Thoracic aorta (tissue), 2 donors: ENCODE data around the gene GDF7. TPM values are rescaled to one million over a fixed set of nuclear protein-coding genes. Genes with fewer than 3 reads are reported as not detected.
A peak's percentile ranks its signal among the peaks of the same experiment; 100 is the strongest.

Experiments
- ATAC-seq: fragments of 150-250 bp; one replicate; pipeline ENCODE4 v1.8.0; 2017; ENCODE audit warnings: low read depth; ENCODE audit not compliant: insufficient number of reproducible peaks, low FRiP score
- DNase-seq: peaks from one replicate; pipeline ENCODE4 v3.0.0-alpha.2; 2020; ENCODE audit warnings: low spot score
- H3K27ac ChIP-seq, 2 donors: fragments of 200-600 bp; sonication (generic); 1 replicate in 1 of 2; 2 replicates in 1 of 2; pipeline ENCODE4 v1.5.1; 2016; ENCODE audit warnings: mild to moderate bottlenecking in 2 of 2, moderate library complexity in 2 of 2
- H3K27me3 ChIP-seq: fragments of 200-600 bp; sonication (generic); replicated peaks from 2 replicates; pipeline ENCODE4 v1.6.0; 2016; ENCODE audit warnings: mild to moderate bottlenecking; ENCODE audit not compliant: insufficient read depth
- H3K36me3 ChIP-seq: fragments of 200-600 bp; sonication (generic); one replicate; pipeline ENCODE4 v1.5.1; 2016
- H3K4me1 ChIP-seq, 2 donors: fragments of 200-600 bp; sonication (generic); 1 replicate in 1 of 2; 2 replicates in 1 of 2; pipeline versions ENCODE4 v1.5.1 to v1.6.0; 2016; ENCODE audit warnings: low read depth in 2 of 2, mild to moderate bottlenecking in 1 of 2; ENCODE audit not compliant: control insufficient read depth in 1 of 2
- H3K4me3 ChIP-seq: fragments of 200-600 bp; sonication (generic); 2 replicates; pipeline ENCODE4 v1.5.1; 2016; ENCODE audit warnings: mild to moderate bottlenecking
- H3K9me3 ChIP-seq: fragments of 200-600 bp; sonication (generic); 2 replicates; pipeline ENCODE4 v1.5.1; 2016
- total RNA-seq, 2 donors: library from RNA; depleted of rRNA; stranded (reverse); fragments of >200 nt; gene quantifications; one replicate each; pipeline versions ENCODE4 v1.1.0 to v1.2.3, GENCODE V29; 2016
- TF ChIP-seq, protein P1 (sequence below): fragments of 200-600 bp; sonication (generic); IDR thresholded peaks from one replicate; pipeline ENCODE4 v1.5.1; 2019; ENCODE audit warnings: antibody characterized with exemption

Gene GDF7
- total RNA-seq, 2 donors from 2014 or later: 39.7 to 40.7 TPM

DNA sequence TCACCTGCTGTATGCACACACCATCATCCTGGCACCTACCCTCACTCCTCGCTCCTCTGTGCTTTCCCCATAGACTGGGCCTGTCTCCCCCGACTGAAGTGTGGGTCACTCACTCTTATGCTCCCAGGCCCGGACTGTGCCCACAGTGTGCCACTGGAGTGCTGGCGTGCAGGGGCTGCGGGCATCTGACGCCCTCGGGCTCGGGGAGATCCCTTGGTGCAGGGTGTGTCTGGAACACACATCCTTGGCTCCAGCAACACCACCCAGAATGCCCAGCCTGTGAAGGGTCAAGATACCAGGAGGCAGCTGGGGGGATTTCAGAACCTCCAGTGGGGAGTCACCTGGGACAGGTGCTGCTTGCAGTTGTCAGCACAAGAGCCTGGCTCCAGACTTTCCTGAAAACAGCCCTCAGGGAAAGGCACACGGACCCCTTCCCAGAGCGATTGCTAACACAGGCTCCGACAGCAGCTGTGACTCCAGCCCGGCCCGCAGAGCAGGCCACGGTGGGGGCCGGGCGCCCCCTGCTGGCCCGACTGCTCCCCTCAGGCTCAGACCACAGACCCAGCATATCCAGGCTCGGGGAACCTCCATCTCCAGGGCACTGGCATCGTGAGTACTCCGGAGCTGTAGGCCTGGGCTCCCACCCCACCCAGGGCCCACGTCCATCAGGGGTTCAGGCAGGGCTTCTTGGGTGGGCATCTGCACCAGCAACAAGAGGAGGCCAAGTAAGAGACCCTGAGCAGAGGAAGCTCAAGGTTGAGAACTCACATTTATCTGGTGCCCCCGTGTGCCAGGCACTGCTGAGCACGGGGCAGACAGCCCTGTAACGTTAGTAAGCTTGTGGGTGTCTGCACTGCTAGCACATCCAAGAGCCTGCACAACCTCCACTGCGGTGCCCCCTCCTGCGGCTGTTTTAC, 24.6 kb upstream of the GDF7 start:
- Histone ChIP-seq H3K27ac (peak overlapping the region; percentile 98 to 99), H3K4me3 (peak overlapping the region; percentile 45), H3K27me3 (no peaks in the 10 kb centered on the region), H3K36me3 (peaks cover 37% of the 10 kb centered on the region), H3K4me1 (peaks cover 33 to 65% of the 10 kb centered on the region in 2 donors), H3K9me3 (no peaks in the 10 kb centered on the region)
- no peak for DNase-seq
- ATAC-seq: peak; percentile 41
- TF ChIP-seq, protein P1, sequence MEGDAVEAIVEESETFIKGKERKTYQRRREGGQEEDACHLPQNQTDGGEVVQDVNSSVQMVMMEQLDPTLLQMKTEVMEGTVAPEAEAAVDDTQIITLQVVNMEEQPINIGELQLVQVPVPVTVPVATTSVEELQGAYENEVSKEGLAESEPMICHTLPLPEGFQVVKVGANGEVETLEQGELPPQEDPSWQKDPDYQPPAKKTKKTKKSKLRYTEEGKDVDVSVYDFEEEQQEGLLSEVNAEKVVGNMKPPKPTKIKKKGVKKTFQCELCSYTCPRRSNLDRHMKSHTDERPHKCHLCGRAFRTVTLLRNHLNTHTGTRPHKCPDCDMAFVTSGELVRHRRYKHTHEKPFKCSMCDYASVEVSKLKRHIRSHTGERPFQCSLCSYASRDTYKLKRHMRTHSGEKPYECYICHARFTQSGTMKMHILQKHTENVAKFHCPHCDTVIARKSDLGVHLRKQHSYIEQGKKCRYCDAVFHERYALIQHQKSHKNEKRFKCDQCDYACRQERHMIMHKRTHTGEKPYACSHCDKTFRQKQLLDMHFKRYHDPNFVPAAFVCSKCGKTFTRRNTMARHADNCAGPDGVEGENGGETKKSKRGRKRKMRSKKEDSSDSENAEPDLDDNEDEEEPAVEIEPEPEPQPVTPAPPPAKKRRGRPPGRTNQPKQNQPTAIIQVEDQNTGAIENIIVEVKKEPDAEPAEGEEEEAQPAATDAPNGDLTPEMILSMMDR: peak; percentile 99

DNA sequence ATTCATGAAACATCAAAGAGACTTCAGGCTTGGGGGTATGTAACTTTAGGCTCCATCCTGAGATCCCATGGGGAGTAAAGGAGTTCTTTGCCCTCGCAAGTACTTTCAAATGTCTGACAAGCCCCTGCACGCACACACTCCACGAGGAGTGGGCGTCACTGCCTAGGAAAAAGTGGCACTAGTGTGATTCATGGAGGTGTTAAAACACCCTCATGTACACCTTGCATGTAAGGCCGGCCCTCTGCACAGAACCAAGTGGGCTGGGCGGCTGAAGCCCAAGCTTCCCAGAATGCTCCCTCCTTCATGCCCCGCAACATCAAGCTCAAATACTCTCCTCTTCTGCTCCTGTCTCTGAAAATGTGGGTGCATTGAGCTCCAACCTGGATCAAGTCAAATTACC, 23.9 kb upstream of the GDF7 start:
- DNase-seq (no peak), ATAC-seq (no peak)
- Histone ChIP-seq H3K9me3 (no peaks in the 10 kb centered on the region), H3K27ac (peak overlapping the region; percentile 98 to 99), H3K36me3 (peaks cover 34% of the 10 kb centered on the region), H3K27me3 (no peaks in the 10 kb centered on the region), H3K4me3 (no peak overlapping the region), H3K4me1 (peaks cover 29 to 65% of the 10 kb centered on the region in 2 donors)
- TF ChIP-seq, protein P1: no peak

DNA sequence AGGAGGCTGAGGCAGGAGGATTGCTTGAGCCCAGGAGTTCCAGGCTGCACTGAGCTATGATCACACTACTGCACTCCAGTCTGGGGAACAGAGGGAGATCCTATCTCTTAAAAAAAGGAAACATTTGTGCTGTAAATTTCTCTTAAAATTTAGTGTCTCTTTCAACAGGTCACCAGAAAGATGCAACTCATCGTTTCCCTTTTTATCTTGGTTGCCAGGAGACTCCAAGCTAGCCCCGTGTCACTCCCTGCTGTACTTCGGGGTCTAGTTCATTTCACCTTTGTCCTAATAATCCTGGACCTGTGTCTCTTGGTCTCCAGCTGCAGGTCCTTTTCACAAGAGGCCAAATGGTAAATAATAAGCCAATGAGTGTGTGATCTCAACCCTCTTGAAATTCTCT, 23.1 kb upstream of the GDF7 start:
- Histone ChIP-seq H3K36me3 (peaks cover 31% of the 10 kb centered on the region), H3K27ac (peak overlapping the region in 1 of 2 donors; percentile 99)

DNA sequence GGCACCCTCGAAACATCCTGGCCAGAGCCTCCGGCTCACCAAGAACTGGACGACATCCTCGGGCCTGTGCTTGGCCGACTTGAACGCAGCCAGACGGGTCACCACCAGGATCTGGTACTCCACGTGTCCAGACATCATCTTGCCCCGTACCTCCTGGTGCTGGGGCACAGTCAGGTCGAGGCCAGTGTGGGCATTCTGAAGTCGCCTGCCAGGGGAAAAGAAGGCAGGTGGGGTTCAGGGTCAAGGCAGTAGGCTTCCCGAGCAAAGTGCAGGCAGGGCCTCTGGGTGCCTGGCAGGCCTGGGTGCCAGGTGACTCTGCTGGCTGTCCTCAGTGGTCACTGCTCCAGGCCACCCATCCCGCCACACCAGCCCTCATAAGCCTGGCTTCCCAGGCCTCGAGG, 21.6 kb upstream of the GDF7 start:
- peak overlapping the region; percentile 15 to 16 for H3K27ac ChIP-seq
- no peak overlapping the region for H3K4me3 ChIP-seq
- no peaks in the 10 kb centered on the region for H3K27me3 ChIP-seq
- DNase-seq (no peak), ATAC-seq (no peak)
- TF ChIP-seq, protein P1: no peak
- peaks cover 34 to 64% of the 10 kb centered on the region in 2 donors for H3K4me1 ChIP-seq
- peaks cover 26% of the 10 kb centered on the region for H3K36me3 ChIP-seq
- no peaks in the 10 kb centered on the region for H3K9me3 ChIP-seq

More for the DNA sequence above, 23.1 kb upstream of the GDF7 start:
- DNase-seq: no peak
- Histone ChIP-seq H3K4me3 (no peak overlapping the region), H3K4me1 (peaks cover 23 to 65% of the 10 kb centered on the region in 2 donors), H3K27me3 (no peaks in the 10 kb centered on the region), H3K9me3 (no peaks in the 10 kb centered on the region)
- no peak for ATAC-seq
- TF ChIP-seq, protein P1: no peak

DNA sequence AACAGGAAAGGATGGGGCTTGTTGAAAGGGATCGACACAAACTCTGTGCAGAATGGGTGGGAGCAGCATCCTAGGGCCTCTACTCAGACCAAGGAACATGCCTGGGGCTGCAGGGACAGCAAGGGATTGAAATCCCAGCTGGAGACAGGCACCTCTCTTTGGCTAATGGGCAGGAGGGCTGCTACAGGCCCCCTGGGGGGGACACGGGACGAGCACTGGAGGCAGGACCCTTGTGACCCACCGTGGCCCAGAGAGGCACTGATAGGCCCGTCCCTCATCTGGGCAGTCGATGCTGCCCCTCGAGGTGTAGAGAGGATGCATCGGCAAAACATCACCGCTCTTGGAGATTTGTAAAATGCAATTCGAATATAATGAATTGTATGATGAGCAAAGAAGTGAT, 21.2 kb upstream of the GDF7 start:
- peak overlapping the region; percentile 15 to 16 for H3K27ac ChIP-seq
- no peak overlapping the region for H3K4me3 ChIP-seq
- H3K36me3 ChIP-seq: peaks cover 23% of the 10 kb centered on the region
- no peaks in the 10 kb centered on the region for H3K9me3 ChIP-seq
- DNase-seq (no peak), ATAC-seq (no peak)
- peaks cover 30 to 59% of the 10 kb centered on the region in 2 donors for H3K4me1 ChIP-seq
- H3K27me3 ChIP-seq: no peaks in the 10 kb centered on the region
- TF ChIP-seq, protein P1: no peak
